GM23338 (cell line): Measurements from ENCODE around the gene BMPER. TPM values are rescaled to one million over a fixed set of nuclear protein-coding genes. Genes with fewer than 3 reads are reported as not detected.

Source experiments
- CREB1 ChIP-seq: fragments of 250-450 bp; sonication (Bioruptor Pico); IDR thresholded peaks from 2 replicates; pipeline ENCODE4 v1.5.0; 2020; ENCODE audit warnings: low read depth, mild to moderate bottlenecking, moderate library complexity
- ETS1 ChIP-seq: IDR thresholded peaks from 2 replicates; pipeline ENCODE4 v1.6.1; 2016; ENCODE audit warnings: antibody characterized with exemption
- NANOG ChIP-seq: IDR thresholded peaks from 2 replicates; pipeline ENCODE4 v1.6.1; 2016; ENCODE audit warnings: antibody characterized with exemption, borderline replicate concordance
- ZNF114 ChIP-seq: fragments of 250-450 bp; sonication (Bioruptor Pico); IDR thresholded peaks from 2 replicates; pipeline ENCODE4 v1.5.0; 2020; ENCODE audit warnings: mild to moderate bottlenecking, moderate library complexity
- ZNF462 ChIP-seq: fragments of 250-450 bp; sonication (Bioruptor Pico); IDR thresholded peaks from 2 replicates; pipeline ENCODE4 v1.5.0; 2020; ENCODE audit warnings: mild to moderate bottlenecking, moderate library complexity
- polyA plus RNA-seq: library from polyadenylated mRNA; unstranded; fragments of >200 nt; fragmentation: Nextera tagmentation; extraction: Ambion mirVana; gene quantifications from 2 replicates; pipeline ENCODE4 v1.2.1, GENCODE V29; 2016
- total RNA-seq: library from RNA; depleted of rRNA; stranded (reverse); fragments of >200 nt; shearing (Covaris generic); gene quantifications from 2 replicates; pipeline ENCODE4 v1.2.3, GENCODE V29; 2014
- TF ChIP-seq, protein P1 (sequence below): IDR thresholded peaks from one replicate; pipeline ENCODE4 v1.6.1; 2018; ENCODE audit warnings: antibody characterized with exemption; ENCODE audit not compliant: unreplicated experiment

The BMPER gene
- total and polyA plus RNA-seq, 2 experiments from 2014 or later: 0.53 to 1.4 TPM

DNA sequence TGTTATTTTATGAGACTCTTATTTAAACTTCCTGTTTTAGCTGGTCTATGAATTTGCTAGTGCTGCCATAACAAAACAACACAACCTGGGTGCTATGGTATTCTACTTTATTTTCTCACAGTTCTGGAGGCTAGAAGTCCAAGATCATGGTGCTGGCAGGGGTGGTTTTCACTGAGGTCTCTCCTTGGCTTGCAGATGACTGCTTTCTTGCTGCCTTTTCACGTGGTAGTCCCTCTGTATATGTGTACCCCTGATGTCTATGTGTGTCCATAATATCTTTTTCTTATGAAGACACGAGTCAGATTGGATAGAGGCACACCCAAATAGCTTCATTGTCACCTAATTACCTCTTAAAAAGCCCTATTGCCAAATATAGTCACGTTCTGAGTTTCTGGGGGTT lies 270.5 kb downstream of the BMPER start (continued):
- no peak for TF ChIP-seq ZNF462
- TF ChIP-seq ZNF114: no peak
- TF ChIP-seq, protein P1, sequence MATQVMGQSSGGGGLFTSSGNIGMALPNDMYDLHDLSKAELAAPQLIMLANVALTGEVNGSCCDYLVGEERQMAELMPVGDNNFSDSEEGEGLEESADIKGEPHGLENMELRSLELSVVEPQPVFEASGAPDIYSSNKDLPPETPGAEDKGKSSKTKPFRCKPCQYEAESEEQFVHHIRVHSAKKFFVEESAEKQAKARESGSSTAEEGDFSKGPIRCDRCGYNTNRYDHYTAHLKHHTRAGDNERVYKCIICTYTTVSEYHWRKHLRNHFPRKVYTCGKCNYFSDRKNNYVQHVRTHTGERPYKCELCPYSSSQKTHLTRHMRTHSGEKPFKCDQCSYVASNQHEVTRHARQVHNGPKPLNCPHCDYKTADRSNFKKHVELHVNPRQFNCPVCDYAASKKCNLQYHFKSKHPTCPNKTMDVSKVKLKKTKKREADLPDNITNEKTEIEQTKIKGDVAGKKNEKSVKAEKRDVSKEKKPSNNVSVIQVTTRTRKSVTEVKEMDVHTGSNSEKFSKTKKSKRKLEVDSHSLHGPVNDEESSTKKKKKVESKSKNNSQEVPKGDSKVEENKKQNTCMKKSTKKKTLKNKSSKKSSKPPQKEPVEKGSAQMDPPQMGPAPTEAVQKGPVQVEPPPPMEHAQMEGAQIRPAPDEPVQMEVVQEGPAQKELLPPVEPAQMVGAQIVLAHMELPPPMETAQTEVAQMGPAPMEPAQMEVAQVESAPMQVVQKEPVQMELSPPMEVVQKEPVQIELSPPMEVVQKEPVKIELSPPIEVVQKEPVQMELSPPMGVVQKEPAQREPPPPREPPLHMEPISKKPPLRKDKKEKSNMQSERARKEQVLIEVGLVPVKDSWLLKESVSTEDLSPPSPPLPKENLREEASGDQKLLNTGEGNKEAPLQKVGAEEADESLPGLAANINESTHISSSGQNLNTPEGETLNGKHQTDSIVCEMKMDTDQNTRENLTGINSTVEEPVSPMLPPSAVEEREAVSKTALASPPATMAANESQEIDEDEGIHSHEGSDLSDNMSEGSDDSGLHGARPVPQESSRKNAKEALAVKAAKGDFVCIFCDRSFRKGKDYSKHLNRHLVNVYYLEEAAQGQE: no peak
- TF ChIP-seq CREB1: no peak
- no peak for TF ChIP-seq NANOG
- TF ChIP-seq ETS1: no peak
